Tibial nerve (tissue), 3 donors: ENCODE results near the gene JOSD2.

Experiments used
- CTCF ChIP-seq, 5 experiments: fragments of 200-600 bp in 3 of 5; fragments of 450-650 bp in 2 of 5; sonication (generic) in 3 of 5; IDR thresholded peaks; one replicate each; pipeline ENCODE4 v1.5.1; 2016 to 2019; ENCODE audit warnings: antibody characterized with exemption in 5 of 5, mild to moderate bottlenecking in 3 of 5, moderate library complexity in 2 of 5
- POLR2A ChIP-seq, 2 donors: fragments of 450-650 bp; IDR thresholded peaks; one replicate each; pipeline ENCODE4 v1.6.1; 2017; ENCODE audit warnings: antibody characterized with exemption in 2 of 2, mild to moderate bottlenecking in 2 of 2, moderate library complexity in 2 of 2

- TF ChIP-seq CTCF (IDR thresholded peaks at IDR 0.05) (no peak), POLR2A (IDR thresholded peaks at IDR 0.05) (no peak)
Observed at GRCh38 chr19:50476907-50477238, 34.1 kb downstream of the JOSD2 start.
